ENCODE results near the gene INPP5J. TPM values are rescaled to one million over a fixed set of nuclear protein-coding genes. Genes with fewer than 3 reads are reported as not detected.

Gene INPP5J
- total RNA-seq, 1 donor from 2014 or later = 5.2 TPM

- DNase-seq (ENCODE audit: low spot score) = no peak
- Mint-ChIP-seq H3K36me3 (ENCODE audit: low read depth) (peaks cover 11% of the 10 kb centered on the region), H3K4me3 (ENCODE audit: unreplicated experiment) (no peak overlapping the region), H3K27me3 (ENCODE audit: low read depth) (no peaks in the 10 kb centered on the region), H3K4me1 (ENCODE audit: low read depth) (peaks cover under 1% of the 10 kb centered on the region), H3K27ac (ENCODE audit: unreplicated experiment) (peak overlapping the region; percentile 41), H3K9me3 (ENCODE audit: low read depth) (no peaks in the 10 kb centered on the region)
- TF ChIP-seq CTCF (IDR thresholded peaks at IDR 0.05) = no peak
Observed at GRCh38 chr22:31090217-31091085, 32.3 kb upstream of the INPP5J start.

- H3K9me3 Mint-ChIP-seq (ENCODE audit: low read depth) = no peaks in the 10 kb centered on the region
- H3K4me1 Mint-ChIP-seq (ENCODE audit: low read depth) = no peaks in the 10 kb centered on the region
- no peaks in the 10 kb centered on the region for H3K27me3 Mint-ChIP-seq (ENCODE audit: low read depth)
- H3K27ac Mint-ChIP-seq (ENCODE audit: unreplicated experiment) = no peak overlapping the region
- peaks cover 19% of the 10 kb centered on the region for H3K36me3 Mint-ChIP-seq (ENCODE audit: low read depth)
- TF ChIP-seq CTCF (IDR thresholded peaks at IDR 0.05) = no peak
- no peak overlapping the region for H3K4me3 Mint-ChIP-seq (ENCODE audit: unreplicated experiment)
- DNase-seq (ENCODE audit: low spot score) = no peak
Observed at GRCh38 chr22:31091106-31091975, 31.4 kb upstream of the INPP5J start.

- H3K9me3 Mint-ChIP-seq (ENCODE audit: low read depth) = no peaks in the 10 kb centered on the region
- no peak overlapping the region for H3K27ac Mint-ChIP-seq (ENCODE audit: unreplicated experiment)
- no peak for DNase-seq (ENCODE audit: low spot score)
- no peak overlapping the region for H3K4me3 Mint-ChIP-seq (ENCODE audit: unreplicated experiment)
- TF ChIP-seq CTCF (IDR thresholded peaks at IDR 0.05) = no peak
- H3K27me3 Mint-ChIP-seq (ENCODE audit: low read depth) = no peaks in the 10 kb centered on the region
- H3K36me3 Mint-ChIP-seq (ENCODE audit: low read depth) = peaks cover 24% of the 10 kb centered on the region
- H3K4me1 Mint-ChIP-seq (ENCODE audit: low read depth) = no peaks in the 10 kb centered on the region
Observed at GRCh38 chr22:31092161-31092560, 30.6 kb upstream of the INPP5J start.

GRCh38 chr22:31093086-31093850 is 29.5 kb upstream of the INPP5J start:
- Mint-ChIP-seq H3K27ac (ENCODE audit: unreplicated experiment) (no peak overlapping the region), H3K9me3 (ENCODE audit: low read depth) (no peaks in the 10 kb centered on the region), H3K27me3 (ENCODE audit: low read depth) (no peaks in the 10 kb centered on the region), H3K4me3 (ENCODE audit: unreplicated experiment) (no peak overlapping the region), H3K4me1 (ENCODE audit: low read depth) (no peaks in the 10 kb centered on the region), H3K36me3 (ENCODE audit: low read depth) (peaks cover 21% of the 10 kb centered on the region)
- TF ChIP-seq CTCF (IDR thresholded peaks at IDR 0.05) = no peak
- DNase-seq (ENCODE audit: low spot score) = no peak
